SK-N-SH treated with all-trans-retinoic acid at 6 μM for 48 hours (cell line): Measurements from ENCODE around the gene AVPR1A.

Source experiments
- RARB ChIP-seq: fragments of 250-450 bp; sonication (Bioruptor Pico); IDR thresholded peaks from 2 replicates; pipeline ENCODE4 v1.8.0; 2021; ENCODE audit warnings: mild to moderate bottlenecking, moderate library complexity
- TCF4 ChIP-seq: fragments of 250-450 bp; sonication (Bioruptor Pico); IDR thresholded peaks from 2 replicates; pipeline ENCODE4 v1.8.0; 2021; ENCODE audit warnings: mild to moderate bottlenecking, moderate library complexity, borderline replicate concordance
- ZFP30 ChIP-seq: fragments of 450-650 bp; formaldehyde crosslinking; IDR thresholded peaks from 2 replicates; pipeline ENCODE4 v1.5.0; 2022; ENCODE audit warnings: mild to moderate bottlenecking, moderate library complexity
- TF ChIP-seq, protein P1 (sequence below): fragments of 250-450 bp; sonication (Bioruptor Pico); IDR thresholded peaks from 2 replicates; pipeline ENCODE4 v1.8.0; 2020; ENCODE audit warnings: mild to moderate bottlenecking, moderate library complexity, borderline replicate concordance

DNA sequence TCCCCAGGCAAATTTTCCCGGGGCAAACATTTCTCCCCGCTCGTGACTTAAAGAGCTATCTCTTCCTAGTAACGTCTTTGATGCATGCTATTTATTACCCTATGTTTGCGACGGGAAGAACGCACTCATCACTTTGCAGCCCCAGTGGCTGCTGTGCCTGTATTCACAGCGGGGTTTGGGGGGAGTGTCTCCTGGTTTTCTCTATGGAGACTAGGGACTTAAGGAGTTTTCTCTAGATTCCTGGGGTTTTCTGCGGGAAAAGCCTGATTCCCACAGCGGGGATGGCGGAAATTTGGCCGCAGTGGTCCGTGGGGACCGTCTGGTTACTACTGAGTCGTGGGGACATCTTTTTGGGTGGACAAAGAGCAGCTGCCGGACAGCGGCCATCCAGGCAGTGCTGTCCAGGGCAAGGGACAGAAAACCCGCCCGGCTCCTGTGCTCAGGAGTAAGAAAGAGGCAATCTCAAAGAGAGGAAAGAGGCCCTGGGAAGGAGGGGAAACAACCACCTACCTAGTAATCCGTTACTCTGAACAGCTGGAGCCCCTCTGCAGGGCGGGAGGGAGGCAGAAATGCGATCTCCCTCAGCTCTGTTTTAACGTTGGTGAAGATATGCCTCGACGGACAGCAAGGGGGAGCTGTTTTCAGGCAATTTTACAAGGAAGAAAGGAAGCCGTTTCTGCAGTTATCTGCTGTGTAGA, 771 bp upstream of the AVPR1A start:
- TF ChIP-seq ZFP30, result no peak
- TF ChIP-seq, protein P1, sequence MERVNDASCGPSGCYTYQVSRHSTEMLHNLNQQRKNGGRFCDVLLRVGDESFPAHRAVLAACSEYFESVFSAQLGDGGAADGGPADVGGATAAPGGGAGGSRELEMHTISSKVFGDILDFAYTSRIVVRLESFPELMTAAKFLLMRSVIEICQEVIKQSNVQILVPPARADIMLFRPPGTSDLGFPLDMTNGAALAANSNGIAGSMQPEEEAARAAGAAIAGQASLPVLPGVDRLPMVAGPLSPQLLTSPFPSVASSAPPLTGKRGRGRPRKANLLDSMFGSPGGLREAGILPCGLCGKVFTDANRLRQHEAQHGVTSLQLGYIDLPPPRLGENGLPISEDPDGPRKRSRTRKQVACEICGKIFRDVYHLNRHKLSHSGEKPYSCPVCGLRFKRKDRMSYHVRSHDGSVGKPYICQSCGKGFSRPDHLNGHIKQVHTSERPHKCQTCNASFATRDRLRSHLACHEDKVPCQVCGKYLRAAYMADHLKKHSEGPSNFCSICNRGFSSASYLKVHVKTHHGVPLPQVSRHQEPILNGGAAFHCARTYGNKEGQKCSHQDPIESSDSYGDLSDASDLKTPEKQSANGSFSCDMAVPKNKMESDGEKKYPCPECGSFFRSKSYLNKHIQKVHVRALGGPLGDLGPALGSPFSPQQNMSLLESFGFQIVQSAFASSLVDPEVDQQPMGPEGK (CRISPR knock-in tag), result no peak
- no peak for TF ChIP-seq TCF4
- no peak for TF ChIP-seq RARB (CRISPR knock-in tag)
